GM18507 (cell line): ENCODE measurements around the gene MB.

ENCODE experiments used
- DNase-seq: peaks from one replicate; pipeline ENCODE4 v3.0.0; 2011; ENCODE audit warnings: low read depth; ENCODE audit not compliant: insufficient read length; ENCODE audit errors: extremely low spot score
- FAIRE-seq: peaks from 2 replicates; lab custom pipeline; 2011; peaks lifted over from hg19 to GRCh38; lab: Jason Lieb, UNC

MB gene

GRCh38 chr22:35620624-35621251 is 3.6 kb upstream of the MB start:
- FAIRE-seq (no peak), DNase-seq (no peak)

GRCh38 chr22:35619336-35620094 is 2.4 kb upstream of the MB start:
- DNase-seq (no peak), FAIRE-seq (no peak)

GRCh38 chr22:35618427-35619223 is 1.5 kb upstream of the MB start:
- DNase-seq: no peak
- FAIRE-seq: no peak

- no peak for DNase-seq
- FAIRE-seq: no peak
Measured at GRCh38 chr22:35616043-35616442, 1.1 kb downstream of the MB start.

- DNase-seq: no peak
- FAIRE-seq: no peak
Measured at GRCh38 chr22:35615156-35615555, 2.0 kb downstream of the MB start.

GRCh38 chr22:35614404-35614803 is 2.7 kb downstream of the MB start:
- DNase-seq: no peak
- FAIRE-seq: no peak

GRCh38 chr22:35612903-35613302 is 4.2 kb downstream of the MB start:
- DNase-seq (no peak), FAIRE-seq (no peak)

GRCh38 chr22:35611891-35612576 is 5.1 kb downstream of the MB start:
- DNase-seq (no peak), FAIRE-seq (peak; percentile 39)

GRCh38 chr22:35611200-35611890 is 5.8 kb downstream of the MB start:
- FAIRE-seq (no peak), DNase-seq (no peak)

GRCh38 chr22:35610741-35611140 is 6.4 kb downstream of the MB start:
- no peak for DNase-seq
- FAIRE-seq: no peak

- FAIRE-seq: no peak
- no peak for DNase-seq
Measured at GRCh38 chr22:35609761-35610160, 7.4 kb downstream of the MB start.

GRCh38 chr22:35609261-35609660 is 7.9 kb downstream of the MB start:
- FAIRE-seq (no peak), DNase-seq (no peak)

- DNase-seq (no peak), FAIRE-seq (no peak)
Measured at GRCh38 chr22:35608088-35608487, 9.0 kb downstream of the MB start.

- DNase-seq (no peak), FAIRE-seq (no peak)
Measured at GRCh38 chr22:35606916-35607315, 10.2 kb downstream of the MB start.

- no peak for FAIRE-seq
- DNase-seq: no peak
Measured at GRCh38 chr22:35605851-35606481, 11.2 kb downstream of the MB start.

GRCh38 chr22:35605369-35605680 is 11.8 kb downstream of the MB start:
- DNase-seq: no peak
- no peak for FAIRE-seq

- DNase-seq: no peak
- no peak for FAIRE-seq
Measured at GRCh38 chr22:35604621-35605368, 12.3 kb downstream of the MB start.

GRCh38 chr22:35601743-35602615 is 15.2 kb downstream of the MB start:
- FAIRE-seq: no peak
- no peak for DNase-seq
